ENCODE measurements around the gene POLR1B.
A peak's percentile ranks its signal among the peaks of the same experiment; 100 is the strongest.
"Not testable (repeated sequence)": the region's sequence is repeated elsewhere in the genome, so short reads cannot be mapped to it uniquely, and the experiment has no call there.

Gene POLR1B

GRCh38 chr2:112542984-112543661 lies 858 bp downstream of the POLR1B start:
- H3K4me3 ChIP-seq (ENCODE audit: low read length) = peak overlapping the region; percentile 97
- no peaks in the 10 kb centered on the region for H3K27me3 ChIP-seq (ENCODE audit: control insufficient read depth, insufficient read depth, low read length)
- H3K4me1 ChIP-seq (ENCODE audit: control insufficient read depth, low read depth, low read length) = peaks cover 7% of the 10 kb centered on the region
- peak overlapping the region; percentile 94 for H3K9ac ChIP-seq (ENCODE audit: low read length)
- H3K9me3 ChIP-seq (ENCODE audit: control insufficient read depth, low read depth, low read length) = no peaks in the 10 kb centered on the region
- H3K36me3 ChIP-seq (ENCODE audit: control insufficient read depth, low read depth, low read length) = peaks cover 19% of the 10 kb centered on the region
- no peak overlapping the region for H3K27ac ChIP-seq (ENCODE audit: low read length)

DNA sequence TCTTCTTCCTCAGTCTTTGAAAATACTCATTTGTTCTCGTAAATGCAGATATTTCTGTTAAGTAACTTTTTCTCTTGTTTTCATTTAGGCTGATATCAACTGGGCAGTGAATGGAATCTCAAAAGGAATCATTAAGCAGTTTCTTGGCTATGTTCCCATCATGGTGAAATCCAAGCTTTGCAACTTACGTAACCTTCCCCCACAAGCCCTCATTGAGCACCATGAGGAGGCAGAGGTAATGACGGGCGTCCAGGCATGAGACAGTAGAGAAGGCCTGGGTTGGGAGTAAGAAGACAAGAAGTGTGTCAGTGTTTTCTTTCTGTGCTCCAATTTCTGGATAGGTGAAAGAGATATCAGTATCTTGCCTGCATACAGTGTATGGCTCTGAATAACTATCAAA lies 5.1 kb downstream of the POLR1B start:
- Histone ChIP-seq H3K36me3 (ENCODE audit: control insufficient read depth, low read depth, low read length) (peaks cover 58% of the 10 kb centered on the region), H3K4me3 (ENCODE audit: low read length) (no peak overlapping the region), H3K27ac (ENCODE audit: low read length) (no peak overlapping the region), H3K27me3 (ENCODE audit: control insufficient read depth, insufficient read depth, low read length) (no peaks in the 10 kb centered on the region), H3K9me3 (ENCODE audit: control insufficient read depth, low read depth, low read length) (no peaks in the 10 kb centered on the region), H3K9ac (ENCODE audit: low read length) (no peak overlapping the region), H3K4me1 (ENCODE audit: control insufficient read depth, low read depth, low read length) (peaks cover 7% of the 10 kb centered on the region)

GRCh38 chr2:112548980-112549379 lies 6.7 kb downstream of the POLR1B start:
- H3K9ac ChIP-seq (ENCODE audit: low read length) = no peak overlapping the region
- H3K27me3 ChIP-seq (ENCODE audit: control insufficient read depth, insufficient read depth, low read length) = no peaks in the 10 kb centered on the region
- H3K36me3 ChIP-seq (ENCODE audit: control insufficient read depth, low read depth, low read length) = peaks cover 74% of the 10 kb centered on the region
- H3K4me3 ChIP-seq (ENCODE audit: low read length) = no peak overlapping the region
- H3K4me1 ChIP-seq (ENCODE audit: control insufficient read depth, low read depth, low read length) = no peaks in the 10 kb centered on the region
- no peak overlapping the region for H3K27ac ChIP-seq (ENCODE audit: low read length)
- H3K9me3 ChIP-seq (ENCODE audit: control insufficient read depth, low read depth, low read length) = no peaks in the 10 kb centered on the region

DNA sequence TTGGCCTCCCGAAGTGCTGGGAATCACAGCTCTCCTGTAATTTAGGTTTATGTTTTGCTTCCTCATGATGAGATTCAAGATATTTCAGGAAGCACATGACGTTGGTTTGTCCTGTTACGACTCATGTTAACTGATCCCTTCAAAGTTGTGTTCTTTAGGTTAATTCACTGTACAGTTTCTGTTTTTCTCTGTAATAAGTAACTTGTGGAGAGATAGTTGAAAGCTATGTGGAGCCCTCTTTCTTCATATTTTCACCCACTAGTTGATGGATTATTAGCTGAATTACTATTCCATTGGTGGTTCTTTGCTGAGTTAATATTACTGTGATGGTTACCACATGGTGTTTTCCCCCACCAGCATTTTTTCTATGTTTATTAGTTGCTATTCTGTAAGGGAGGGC lies 23.8 kb downstream of the POLR1B start:
- Histone ChIP-seq H3K9ac (ENCODE audit: low read length) (no peak overlapping the region), H3K36me3 (ENCODE audit: control insufficient read depth, low read depth, low read length) (peaks cover 77% of the 10 kb centered on the region), H3K4me1 (ENCODE audit: control insufficient read depth, low read depth, low read length) (no peaks in the 10 kb centered on the region), H3K27ac (ENCODE audit: low read length) (no peak overlapping the region), H3K4me3 (ENCODE audit: low read length) (no peak overlapping the region), H3K9me3 (ENCODE audit: control insufficient read depth, low read depth, low read length) (no peaks in the 10 kb centered on the region), H3K27me3 (ENCODE audit: control insufficient read depth, insufficient read depth, low read length) (no peaks in the 10 kb centered on the region)

DNA sequence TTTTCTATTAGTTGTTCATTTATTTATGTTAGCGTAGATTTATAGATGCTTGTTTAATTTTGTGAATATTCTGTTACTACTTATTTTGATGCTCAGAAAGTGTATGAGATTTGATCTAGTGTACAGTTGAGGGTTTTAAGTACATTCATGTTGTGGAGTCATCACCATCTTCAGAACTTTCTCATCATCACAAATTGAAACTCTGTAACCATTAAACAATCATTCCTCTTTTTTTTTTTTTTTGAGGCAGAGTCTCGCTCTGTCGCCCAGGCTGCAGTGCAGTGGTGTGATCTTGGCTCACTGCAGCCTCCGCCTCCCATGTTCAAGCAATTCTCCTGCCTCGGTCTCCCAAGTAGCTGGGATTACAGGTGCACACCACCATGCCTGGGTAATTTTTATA lies 24.2 kb downstream of the POLR1B start:
- peaks cover 77% of the 10 kb centered on the region for H3K36me3 ChIP-seq (ENCODE audit: control insufficient read depth, low read depth, low read length)
- not testable (repeated sequence) for H3K4me3 ChIP-seq (ENCODE audit: low read length); H3K9ac ChIP-seq (ENCODE audit: low read length); H3K27ac ChIP-seq (ENCODE audit: low read length); H3K27me3 ChIP-seq (ENCODE audit: control insufficient read depth, insufficient read depth, low read length); H3K4me1 ChIP-seq (ENCODE audit: control insufficient read depth, low read depth, low read length); H3K9me3 ChIP-seq (ENCODE audit: control insufficient read depth, low read depth, low read length)

DNA sequence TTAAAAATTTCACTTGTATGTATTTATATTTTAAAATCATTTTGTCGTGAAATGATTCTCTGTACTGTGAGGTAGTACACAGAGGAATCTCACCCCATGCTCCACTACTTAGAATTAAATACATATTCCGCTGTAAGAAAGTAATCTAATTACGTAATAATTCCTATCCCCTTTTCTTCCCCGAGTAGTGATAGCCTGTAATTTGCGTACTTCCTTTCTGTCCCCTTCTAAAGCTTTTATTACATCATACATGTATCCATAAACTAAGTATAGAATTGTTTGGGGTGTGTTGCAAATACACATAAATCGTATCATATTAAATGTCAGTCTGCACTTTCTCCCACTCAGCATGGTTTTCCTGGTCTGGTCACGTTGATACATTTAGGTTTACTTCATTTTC lies 29.7 kb downstream of the POLR1B start:
- Histone ChIP-seq H3K9me3 (ENCODE audit: control insufficient read depth, low read depth, low read length) (no peaks in the 10 kb centered on the region), H3K9ac (ENCODE audit: low read length) (no peak overlapping the region), H3K27ac (ENCODE audit: low read length) (no peak overlapping the region), H3K4me1 (ENCODE audit: control insufficient read depth, low read depth, low read length) (no peaks in the 10 kb centered on the region), H3K27me3 (ENCODE audit: control insufficient read depth, insufficient read depth, low read length) (no peaks in the 10 kb centered on the region), H3K4me3 (ENCODE audit: low read length) (no peak overlapping the region), H3K36me3 (ENCODE audit: control insufficient read depth, low read depth, low read length) (peaks cover 89% of the 10 kb centered on the region)

DNA sequence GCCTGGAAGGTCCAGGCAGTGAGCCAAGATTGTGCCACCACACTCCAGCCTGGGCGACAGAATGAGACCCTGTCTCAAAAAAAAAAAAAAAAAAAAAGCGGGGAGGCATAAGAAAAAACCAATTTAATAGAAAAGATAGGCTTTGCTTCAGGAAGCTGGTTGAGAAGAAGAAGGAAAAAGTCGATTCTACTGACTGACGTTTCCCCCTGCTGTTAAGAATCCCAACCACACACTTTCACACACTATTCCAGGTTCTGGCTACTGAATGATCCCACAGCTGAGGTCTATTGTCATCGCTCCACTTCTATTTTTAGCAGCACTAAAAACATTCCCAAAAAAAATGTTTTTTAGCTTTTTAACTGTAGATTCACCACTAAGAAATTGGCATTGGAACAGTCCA lies 35.5 kb downstream of the POLR1B start:
- no peak overlapping the region for H3K27ac ChIP-seq (ENCODE audit: low read length)
- H3K9ac ChIP-seq (ENCODE audit: low read length) = no peak overlapping the region
- no peaks in the 10 kb centered on the region for H3K4me1 ChIP-seq (ENCODE audit: control insufficient read depth, low read depth, low read length)
- no peak overlapping the region for H3K4me3 ChIP-seq (ENCODE audit: low read length)
- peaks cover 37% of the 10 kb centered on the region for H3K36me3 ChIP-seq (ENCODE audit: control insufficient read depth, low read depth, low read length)
- no peaks in the 10 kb centered on the region for H3K27me3 ChIP-seq (ENCODE audit: control insufficient read depth, insufficient read depth, low read length)
- H3K9me3 ChIP-seq (ENCODE audit: control insufficient read depth, low read depth, low read length) = no peaks in the 10 kb centered on the region

DNA sequence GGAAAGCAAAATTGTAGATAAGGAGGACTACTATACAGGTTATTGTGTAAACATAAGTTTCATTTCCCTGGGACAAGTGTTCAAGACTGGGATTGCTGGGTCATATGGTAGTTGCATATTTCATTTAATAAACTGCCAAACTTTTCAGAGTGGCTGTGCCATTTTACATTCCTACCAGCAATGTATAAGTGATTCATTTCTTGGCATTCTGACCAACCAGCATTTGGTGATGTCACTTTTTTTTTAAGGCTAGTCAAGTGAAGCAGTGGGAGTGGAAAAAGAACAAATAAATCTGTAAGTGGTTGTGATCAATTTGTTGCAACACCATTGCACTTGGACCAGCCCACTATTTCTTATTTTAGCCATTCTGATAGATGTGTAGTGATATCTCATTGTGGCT lies 37.0 kb downstream of the POLR1B start:
- H3K27me3 ChIP-seq (ENCODE audit: control insufficient read depth, insufficient read depth, low read length) = no peaks in the 10 kb centered on the region
- H3K36me3 ChIP-seq (ENCODE audit: control insufficient read depth, low read depth, low read length) = peaks cover 25% of the 10 kb centered on the region
- no peak overlapping the region for H3K4me3 ChIP-seq (ENCODE audit: low read length)
- no peaks in the 10 kb centered on the region for H3K9me3 ChIP-seq (ENCODE audit: control insufficient read depth, low read depth, low read length)
- H3K4me1 ChIP-seq (ENCODE audit: control insufficient read depth, low read depth, low read length) = peaks cover 6% of the 10 kb centered on the region
- no peak overlapping the region for H3K27ac ChIP-seq (ENCODE audit: low read length)
- no peak overlapping the region for H3K9ac ChIP-seq (ENCODE audit: low read length)

DNA sequence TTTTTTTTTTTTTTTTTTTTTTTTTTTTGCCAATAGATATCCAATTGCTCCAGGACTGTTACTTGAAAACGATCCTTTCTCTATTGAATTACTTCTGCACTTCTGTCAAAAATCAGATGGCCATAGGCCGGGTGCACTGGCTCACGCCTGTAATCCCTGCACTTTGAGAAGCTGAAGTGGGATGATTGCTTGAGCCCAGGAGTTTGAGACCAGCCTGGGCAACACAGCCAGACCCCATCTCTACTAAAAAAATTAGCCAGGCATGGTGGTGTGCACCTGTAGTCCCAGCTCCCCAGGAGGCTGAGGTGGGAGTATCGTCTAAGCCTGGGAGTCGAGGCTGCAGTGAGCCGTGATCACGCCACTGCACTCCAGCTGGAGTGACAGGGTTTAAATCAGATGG lies 37.8 kb downstream of the POLR1B start:
- H3K4me3 ChIP-seq (ENCODE audit: low read length) = no peak overlapping the region
- H3K27me3 ChIP-seq (ENCODE audit: control insufficient read depth, insufficient read depth, low read length) = no peaks in the 10 kb centered on the region
- H3K27ac ChIP-seq (ENCODE audit: low read length) = no peak overlapping the region
- H3K4me1 ChIP-seq (ENCODE audit: control insufficient read depth, low read depth, low read length) = peaks cover 6% of the 10 kb centered on the region
- no peaks in the 10 kb centered on the region for H3K9me3 ChIP-seq (ENCODE audit: control insufficient read depth, low read depth, low read length)
- no peak overlapping the region for H3K9ac ChIP-seq (ENCODE audit: low read length)
- H3K36me3 ChIP-seq (ENCODE audit: control insufficient read depth, low read depth, low read length) = peaks cover 17% of the 10 kb centered on the region

- no peak overlapping the region for H3K4me3 ChIP-seq (ENCODE audit: low read length)
- H3K9me3 ChIP-seq (ENCODE audit: control insufficient read depth, low read depth, low read length) = no peaks in the 10 kb centered on the region
- no peaks in the 10 kb centered on the region for H3K27me3 ChIP-seq (ENCODE audit: control insufficient read depth, insufficient read depth, low read length)
- no peak overlapping the region for H3K27ac ChIP-seq (ENCODE audit: low read length)
- peaks cover 11% of the 10 kb centered on the region for H3K4me1 ChIP-seq (ENCODE audit: control insufficient read depth, low read depth, low read length)
- H3K36me3 ChIP-seq (ENCODE audit: control insufficient read depth, low read depth, low read length) = no peaks in the 10 kb centered on the region
- no peak overlapping the region for H3K9ac ChIP-seq (ENCODE audit: low read length)
Observed at GRCh38 chr2:112582314-112582746, 40.1 kb downstream of the POLR1B start.

DNA sequence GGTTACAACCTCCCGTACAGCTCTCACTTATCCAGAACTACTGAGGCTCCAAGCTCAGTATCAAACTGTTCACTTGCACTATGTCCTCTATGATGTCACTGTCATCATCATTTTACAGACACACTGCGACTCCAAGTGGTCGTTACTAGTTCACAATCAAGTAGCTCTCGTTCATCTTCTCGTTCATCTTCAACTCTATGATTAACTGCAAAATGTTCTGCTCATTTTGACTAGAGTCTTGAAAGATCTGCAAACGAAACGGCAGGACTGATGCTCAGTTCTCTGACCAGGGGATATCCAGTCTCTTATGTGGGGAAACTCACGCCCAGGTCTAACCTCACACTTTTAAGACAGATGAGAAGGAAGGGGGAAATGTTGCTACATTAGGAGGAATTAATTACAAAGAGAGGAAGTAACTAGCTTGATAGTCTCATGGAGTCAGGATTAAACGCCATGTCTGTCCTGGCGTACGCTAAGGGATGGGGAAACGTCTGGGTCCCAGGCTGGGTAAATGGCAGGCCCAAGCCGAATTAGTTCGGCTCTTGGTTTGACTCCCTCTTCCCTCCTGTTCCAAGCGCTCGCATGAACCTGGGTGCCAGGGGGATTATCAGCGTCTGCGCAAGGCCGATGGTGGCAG lies 41.4 kb downstream of the POLR1B start:
- Histone ChIP-seq H3K4me1 (ENCODE audit: control insufficient read depth, low read depth, low read length) (peaks cover 11% of the 10 kb centered on the region), H3K36me3 (ENCODE audit: control insufficient read depth, low read depth, low read length) (peaks cover 5% of the 10 kb centered on the region), H3K9me3 (ENCODE audit: control insufficient read depth, low read depth, low read length) (no peaks in the 10 kb centered on the region), H3K27ac (ENCODE audit: low read length) (peak overlapping the region; percentile 70), H3K4me3 (ENCODE audit: low read length) (peak overlapping the region; percentile 96), H3K9ac (ENCODE audit: low read length) (peak overlapping the region; percentile 82), H3K27me3 (ENCODE audit: control insufficient read depth, insufficient read depth, low read length) (no peaks in the 10 kb centered on the region)

Data from iPS-18a (cell line).